Tibial nerve (tissue), 4 donors: Measurements from ENCODE around the gene PHYH. TPM values are rescaled to one million over a fixed set of nuclear protein-coding genes. Genes with fewer than 3 reads are reported as not detected.

Experiments used
- total RNA-seq, 4 donors: library from RNA; depleted of rRNA; stranded (reverse); fragments of >200 nt; gene quantifications; one replicate each; pipeline ENCODE4 v1.1.0, GENCODE V29; 2016

PHYH gene
- total RNA-seq, 4 donors from 2014 or later, result 14.1 to 40.9 (median 32.5) TPM

Other genes starting within 250 kb of the PHYH start
- gene OPTN, start 199.9 kb downstream of the PHYH start, total RNA-seq, result 10 to 100 TPM; 62.1 to 81.5 (median 73.7) TPM
- under 1 TPM in 1 of 4 donors, not detected in 3; 0.22 TPM for gene MCM10, start 138.5 kb downstream of the PHYH start, total RNA-seq
- gene UCMA, start 65.7 kb downstream of the PHYH start, total RNA-seq, result not detected
- gene SEPHS1, start 48.2 kb upstream of the PHYH start, total RNA-seq, result 10 to 100 TPM; 18.0 to 28.4 (median 23.9) TPM
- gene BEND7, start 228.9 kb upstream of the PHYH start, total RNA-seq, result 10 to 100 TPM; 10.8 to 27.5 (median 21.5) TPM